HUES48 (cell line): ENCODE data around the gene PCDHB14.
"Not testable (repeated sequence)": the region's sequence is repeated elsewhere in the genome, so short reads cannot be mapped to it uniquely, and the experiment has no call there.

ENCODE experiments used
- H3K27ac ChIP-seq: one replicate; pipeline ENCODE4 v1.7.0; 2013; ENCODE audit warnings: low read depth, low read length, inconsistent platforms
- H3K27me3 ChIP-seq: 2 replicates; pipeline ENCODE4 v1.6.1; 2013; ENCODE audit warnings: mild to moderate bottlenecking, low read length; ENCODE audit not compliant: control insufficient read depth, insufficient read depth
- H3K36me3 ChIP-seq: 2 replicates; pipeline ENCODE4 v1.6.1; 2013; ENCODE audit warnings: low read length; ENCODE audit not compliant: control insufficient read depth, insufficient read depth
- H3K4me1 ChIP-seq: 2 replicates; pipeline ENCODE4 v1.6.1; 2013; ENCODE audit warnings: mild to moderate bottlenecking, low read length; ENCODE audit not compliant: control insufficient read depth, insufficient read depth
- H3K4me3 ChIP-seq: 2 replicates; pipeline ENCODE4 v1.5.1; 2013; ENCODE audit warnings: mild to moderate bottlenecking, low read depth, low read length
- H3K9ac ChIP-seq: 2 replicates; pipeline ENCODE4 v1.6.1; 2013; ENCODE audit warnings: mild to moderate bottlenecking, low read depth, low read length, moderate library complexity
- H3K9me3 ChIP-seq: 2 replicates; pipeline ENCODE4 v1.6.1; 2013; ENCODE audit warnings: low read length; ENCODE audit not compliant: control insufficient read depth, insufficient read depth

The PCDHB14 gene

DNA sequence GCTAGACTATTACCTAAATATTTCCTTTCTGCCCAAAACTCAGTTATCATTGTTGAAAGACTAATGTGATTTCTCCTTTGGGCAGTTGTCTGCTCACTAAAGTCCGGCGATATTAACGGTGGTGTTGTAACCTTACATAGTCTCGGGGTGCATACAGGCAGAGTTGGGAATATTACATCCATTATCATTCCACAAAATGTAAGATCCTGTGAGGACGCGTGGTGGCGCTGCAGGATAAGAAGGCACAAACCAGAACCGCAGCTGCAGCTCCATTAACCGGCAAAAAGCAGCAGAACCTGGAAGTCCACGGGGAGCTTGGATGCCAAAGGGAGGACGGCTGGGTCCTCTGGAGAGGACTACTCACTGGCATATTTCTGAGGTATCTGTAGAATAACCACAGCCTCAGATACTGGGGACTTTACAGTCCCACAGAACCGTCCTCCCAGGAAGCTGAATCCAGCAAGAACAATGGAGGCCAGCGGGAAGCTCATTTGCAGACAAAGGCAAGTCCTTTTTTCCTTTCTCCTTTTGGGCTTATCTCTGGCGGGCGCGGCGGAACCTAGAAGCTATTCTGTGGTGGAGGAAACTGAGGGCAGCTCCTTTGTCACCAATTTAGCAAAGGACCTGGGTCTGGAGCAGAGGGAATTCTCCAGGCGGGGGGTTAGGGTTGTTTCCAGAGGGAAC, 9.3 kb upstream of the PCDHB14 start, which contains the start of gene PCDHB13:
Gene PCDHB13 (plus strand): TSS at position 264 of the 684 bp plus-strand sequence. CDS start 205 bp downstream, at position 469.
- H3K9ac ChIP-seq, H3K36me3 ChIP-seq, H3K4me1 ChIP-seq, H3K27me3 ChIP-seq, H3K27ac ChIP-seq, H3K4me3 ChIP-seq, H3K9me3 ChIP-seq: not testable (repeated sequence)

DNA sequence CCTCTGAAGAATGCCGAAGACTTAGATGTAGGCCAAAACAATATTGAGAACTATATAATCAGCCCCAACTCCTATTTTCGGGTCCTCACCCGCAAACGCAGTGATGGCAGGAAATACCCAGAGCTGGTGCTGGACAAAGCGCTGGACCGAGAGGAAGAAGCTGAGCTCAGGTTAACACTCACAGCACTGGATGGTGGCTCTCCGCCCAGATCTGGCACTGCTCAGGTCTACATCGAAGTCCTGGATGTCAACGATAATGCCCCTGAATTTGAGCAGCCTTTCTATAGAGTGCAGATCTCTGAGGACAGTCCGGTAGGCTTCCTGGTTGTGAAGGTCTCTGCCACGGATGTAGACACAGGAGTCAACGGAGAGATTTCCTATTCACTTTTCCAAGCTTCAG, 8.6 kb upstream of the PCDHB14 start:
- H3K27ac ChIP-seq, H3K4me1 ChIP-seq, H3K9ac ChIP-seq, H3K36me3 ChIP-seq, H3K4me3 ChIP-seq, H3K27me3 ChIP-seq, H3K9me3 ChIP-seq: not testable (repeated sequence)

DNA sequence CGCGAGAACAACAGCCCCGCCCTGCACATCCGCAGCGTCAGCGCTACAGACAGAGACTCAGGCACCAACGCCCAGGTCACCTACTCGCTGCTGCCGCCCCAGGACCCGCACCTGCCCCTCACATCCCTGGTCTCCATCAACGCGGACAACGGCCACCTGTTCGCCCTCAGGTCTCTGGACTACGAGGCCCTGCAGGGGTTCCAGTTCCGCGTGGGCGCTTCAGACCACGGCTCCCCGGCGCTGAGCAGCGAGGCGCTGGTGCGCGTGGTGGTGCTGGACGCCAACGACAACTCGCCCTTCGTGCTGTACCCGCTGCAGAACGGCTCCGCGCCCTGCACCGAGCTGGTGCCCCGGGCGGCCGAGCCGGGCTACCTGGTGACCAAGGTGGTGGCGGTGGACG, 7.6 kb upstream of the PCDHB14 start:
- not testable (repeated sequence) for H3K9me3 ChIP-seq, H3K4me1 ChIP-seq, H3K4me3 ChIP-seq, H3K36me3 ChIP-seq, H3K27ac ChIP-seq, H3K9ac ChIP-seq, H3K27me3 ChIP-seq

DNA sequence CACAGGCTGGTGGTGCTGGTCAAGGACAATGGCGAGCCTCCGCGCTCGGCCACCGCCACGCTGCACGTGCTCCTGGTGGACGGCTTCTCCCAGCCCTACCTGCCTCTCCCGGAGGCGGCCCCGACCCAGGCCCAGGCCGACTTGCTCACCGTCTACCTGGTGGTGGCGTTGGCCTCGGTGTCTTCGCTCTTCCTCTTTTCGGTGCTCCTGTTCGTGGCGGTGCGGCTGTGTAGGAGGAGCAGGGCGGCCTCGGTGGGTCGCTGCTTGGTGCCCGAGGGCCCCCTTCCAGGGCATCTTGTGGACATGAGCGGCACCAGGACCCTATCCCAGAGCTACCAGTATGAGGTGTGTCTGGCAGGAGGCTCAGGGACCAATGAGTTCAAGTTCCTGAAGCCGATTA, 7.1 kb upstream of the PCDHB14 start:
- not testable (repeated sequence) for H3K4me3 ChIP-seq, H3K36me3 ChIP-seq, H3K9ac ChIP-seq, H3K4me1 ChIP-seq, H3K27ac ChIP-seq, H3K9me3 ChIP-seq, H3K27me3 ChIP-seq

DNA sequence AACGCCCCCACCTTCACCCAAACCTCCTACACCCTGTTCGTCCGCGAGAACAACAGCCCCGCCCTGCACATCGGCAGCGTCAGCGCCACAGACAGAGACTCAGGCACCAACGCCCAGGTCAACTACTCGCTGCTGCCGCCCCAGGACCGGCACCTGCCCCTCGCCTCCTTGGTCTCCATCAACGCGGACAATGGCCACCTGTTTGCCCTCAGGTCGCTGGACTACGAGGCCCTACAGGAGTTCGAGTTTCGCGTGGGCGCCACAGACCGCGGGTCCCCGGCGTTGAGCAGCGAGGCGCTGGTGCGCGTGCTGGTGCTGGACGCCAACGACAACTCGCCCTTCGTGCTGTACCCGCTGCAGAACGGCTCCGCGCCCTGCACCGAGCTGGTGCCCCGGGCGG, 1.7 kb downstream of the PCDHB14 start:
- H3K9ac ChIP-seq, H3K27me3 ChIP-seq, H3K27ac ChIP-seq, H3K4me1 ChIP-seq, H3K36me3 ChIP-seq, H3K4me3 ChIP-seq: not testable (repeated sequence)
- H3K9me3 ChIP-seq, result peaks cover 12% of the 10 kb centered on the region

DNA sequence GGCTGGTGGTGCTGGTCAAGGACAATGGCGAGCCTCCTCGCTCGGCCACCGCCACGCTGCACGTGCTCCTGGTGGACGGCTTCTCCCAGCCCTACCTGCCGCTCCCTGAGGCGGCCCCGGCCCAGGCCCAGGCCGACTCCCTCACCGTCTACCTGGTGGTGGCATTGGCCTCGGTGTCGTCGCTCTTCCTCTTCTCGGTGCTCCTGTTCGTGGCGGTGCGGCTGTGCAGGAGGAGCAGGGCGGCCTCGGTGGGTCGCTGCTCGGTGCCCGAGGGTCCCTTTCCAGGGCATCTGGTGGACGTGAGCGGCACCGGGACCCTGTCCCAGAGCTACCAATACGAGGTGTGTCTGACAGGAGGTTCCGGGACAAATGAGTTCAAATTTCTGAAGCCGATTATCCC, 2.3 kb downstream of the PCDHB14 start:
- H3K4me1 ChIP-seq, H3K9ac ChIP-seq, H3K36me3 ChIP-seq, H3K4me3 ChIP-seq, H3K27ac ChIP-seq, H3K27me3 ChIP-seq: not testable (repeated sequence)
- H3K9me3 ChIP-seq, result peaks cover 12% of the 10 kb centered on the region

DNA sequence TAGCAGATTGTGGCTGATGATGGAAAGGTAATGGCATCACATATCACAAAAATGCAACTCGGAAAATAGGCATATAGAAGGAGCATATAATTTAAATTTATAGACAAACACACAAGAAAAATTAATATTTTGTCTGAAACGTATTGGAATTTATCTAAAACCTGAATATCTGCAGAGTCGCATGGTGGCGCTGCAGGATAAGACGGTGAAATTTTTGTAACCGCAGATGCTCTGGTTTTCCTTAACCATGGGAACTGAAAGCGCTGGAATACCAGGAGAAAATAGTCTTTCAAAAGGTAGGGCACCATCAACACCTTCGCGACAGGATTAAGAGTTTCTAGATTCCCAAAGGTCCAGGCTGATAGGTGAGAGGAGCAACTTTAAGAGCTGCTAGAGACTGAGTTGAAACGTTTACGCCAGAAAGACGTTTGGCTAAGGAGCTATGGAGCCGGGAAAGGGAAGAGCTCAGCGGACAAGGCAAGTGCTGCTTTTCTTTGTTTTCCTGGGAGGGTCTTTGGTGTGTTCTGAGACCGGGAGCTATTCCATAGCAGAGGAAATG, 11.0 kb downstream of the PCDHB14 start:
- Histone ChIP-seq H3K9ac (no peak overlapping the region), H3K27me3 (peaks cover 4% of the 10 kb centered on the region; the same call in 1 of the 2 replicates), H3K4me1 (no peaks in the 10 kb centered on the region), H3K4me3 (peak overlapping the region; percentile 9; the same call in 1 of the 2 replicates), H3K9me3 (peaks cover 31% of the 10 kb centered on the region), H3K27ac (no peak overlapping the region), H3K36me3 (no peaks in the 10 kb centered on the region)

DNA sequence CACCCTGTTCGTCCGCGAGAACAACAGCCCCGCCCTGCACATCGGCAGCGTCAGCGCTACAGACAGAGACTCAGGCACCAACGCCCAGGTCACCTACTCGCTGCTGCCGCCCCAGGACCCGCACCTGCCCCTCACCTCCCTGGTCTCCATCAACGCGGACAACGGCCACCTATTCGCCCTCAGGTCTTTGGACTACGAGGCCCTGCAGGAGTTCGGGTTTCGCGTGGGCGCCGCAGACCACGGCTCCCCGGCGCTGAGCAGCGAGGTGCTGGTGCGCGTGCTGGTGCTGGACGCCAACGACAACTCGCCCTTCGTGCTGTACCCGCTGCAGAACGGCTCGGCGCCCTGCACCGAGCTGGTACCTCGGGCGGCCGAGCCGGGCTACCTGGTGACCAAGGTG, 12.8 kb downstream of the PCDHB14 start:
- peaks cover 43% of the 10 kb centered on the region for H3K9me3 ChIP-seq
- not testable (repeated sequence) for H3K9ac ChIP-seq, H3K27me3 ChIP-seq, H3K4me3 ChIP-seq, H3K36me3 ChIP-seq, H3K4me1 ChIP-seq, H3K27ac ChIP-seq

DNA sequence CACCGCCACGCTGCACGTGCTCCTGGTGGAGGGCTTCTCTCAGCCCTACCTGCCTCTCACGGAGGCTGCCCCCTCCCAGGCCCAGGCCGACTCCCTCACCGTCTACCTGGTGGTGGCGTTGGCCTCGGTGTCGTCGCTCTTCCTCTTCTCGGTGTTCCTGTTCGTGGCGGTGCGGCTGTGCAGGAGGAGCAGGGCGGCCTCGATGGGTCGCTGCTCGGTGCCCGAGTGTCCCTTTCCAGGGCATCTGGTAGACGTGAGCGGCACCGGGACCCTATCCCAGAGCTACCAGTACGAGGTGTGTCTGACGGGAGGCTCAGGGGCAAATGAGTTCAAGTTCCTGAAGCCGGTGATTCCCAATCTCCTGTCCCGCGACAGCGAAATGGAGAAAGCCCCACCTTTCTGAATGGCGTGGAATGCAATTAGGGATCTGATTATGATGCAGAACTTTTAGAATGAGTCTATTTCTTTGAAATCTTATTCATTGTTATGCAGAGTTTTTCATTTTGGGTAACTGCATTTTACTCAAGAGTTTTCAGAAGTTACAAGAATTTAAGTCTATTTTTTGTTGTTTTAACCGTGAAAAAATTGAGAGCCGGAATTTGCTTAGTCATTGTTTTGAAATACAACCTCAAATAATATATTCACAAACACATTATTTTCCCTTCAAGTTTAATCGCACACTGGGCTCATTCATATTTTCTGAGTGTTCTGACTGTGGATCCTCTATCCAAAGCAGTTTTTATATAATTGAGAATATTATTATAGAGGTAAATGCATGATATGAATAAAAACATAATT, 13.6 kb downstream of the PCDHB14 start:
- Histone ChIP-seq H3K27me3 (peaks cover 4% of the 10 kb centered on the region; the same call in 1 of the 2 replicates), H3K9ac (no peak overlapping the region), H3K4me3 (no peak overlapping the region), H3K27ac (no peak overlapping the region), H3K4me1 (no peaks in the 10 kb centered on the region), H3K9me3 (peaks cover 46% of the 10 kb centered on the region), H3K36me3 (no peaks in the 10 kb centered on the region)

DNA sequence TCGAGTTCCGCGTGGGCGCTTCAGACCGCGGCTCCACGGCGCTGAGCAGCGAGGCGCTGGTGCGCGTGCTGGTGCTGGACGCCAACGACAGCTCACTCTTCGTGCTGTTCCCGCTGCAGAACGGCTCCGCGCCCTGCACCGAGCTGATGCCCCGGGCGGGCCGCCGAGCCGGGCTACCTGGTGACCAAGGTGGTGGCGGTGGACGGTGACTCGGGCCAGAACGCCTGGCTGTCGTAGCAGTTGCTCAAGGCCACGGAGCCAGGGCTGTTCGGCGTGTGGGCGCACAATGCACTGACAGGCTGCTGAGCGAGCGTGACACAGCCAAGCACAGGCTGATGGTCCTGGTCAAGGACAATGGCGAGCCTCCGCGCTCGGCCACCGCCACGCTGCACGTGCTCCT, 18.4 kb downstream of the PCDHB14 start:
- Histone ChIP-seq H3K9ac (no peak overlapping the region), H3K27me3 (no peaks in the 10 kb centered on the region), H3K4me3 (no peak overlapping the region), H3K4me1 (no peaks in the 10 kb centered on the region), H3K9me3 (peaks cover 61% of the 10 kb centered on the region), H3K36me3 (no peaks in the 10 kb centered on the region), H3K27ac (no peak overlapping the region)

DNA sequence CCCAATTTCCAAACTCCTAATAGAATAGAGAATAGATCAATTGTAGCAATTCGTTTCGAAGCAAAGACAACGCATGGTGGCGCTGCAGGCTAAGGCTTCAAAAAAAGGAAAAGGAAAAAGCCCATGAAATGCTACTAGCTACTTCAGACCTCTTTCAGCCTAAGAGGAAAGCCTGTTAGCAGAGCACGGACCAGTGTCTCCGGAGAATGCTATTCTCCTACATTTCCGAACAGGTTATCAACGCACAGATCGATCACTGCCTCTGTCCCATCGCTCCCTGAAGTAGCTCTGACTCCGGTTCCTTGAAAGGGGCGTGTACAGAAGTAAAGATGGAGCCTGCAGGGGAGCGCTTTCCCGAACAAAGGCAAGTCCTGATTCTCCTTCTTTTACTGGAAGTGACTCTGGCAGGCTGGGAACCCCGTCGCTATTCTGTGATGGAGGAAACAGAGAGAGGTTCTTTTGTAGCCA, 22.1 kb downstream of the PCDHB14 start, which contains the start of gene PCDHB15:
Gene PCDHB15 (plus strand): TSS at position 146 of the 468 bp plus-strand sequence. CDS start 184 bp downstream, at position 330.
- Histone ChIP-seq H3K27ac (no peak within 1 kb of the TSS), H3K27me3 (no peaks in the 10 kb centered on the region), H3K4me3 (peak within 1 kb of the TSS; percentile 49), H3K9me3 (peaks cover 55% of the 10 kb centered on the region), H3K36me3 (no peaks in the 10 kb centered on the region), H3K9ac (no peak within 1 kb of the TSS), H3K4me1 (no peaks in the 10 kb centered on the region)
